Superior temporal gyrus (tissue), 1 donor: ENCODE data around the gene PLEKHN1.
"Not testable (repeated sequence)": the region's sequence is repeated elsewhere in the genome, so short reads cannot be mapped to it uniquely, and the experiment has no call there.

Experiments
- DNase-seq: peaks from one replicate; pipeline ENCODE4 v3.0.0-alpha.2; 2016; ENCODE audit errors: extremely low spot score

The PLEKHN1 gene

DNA sequence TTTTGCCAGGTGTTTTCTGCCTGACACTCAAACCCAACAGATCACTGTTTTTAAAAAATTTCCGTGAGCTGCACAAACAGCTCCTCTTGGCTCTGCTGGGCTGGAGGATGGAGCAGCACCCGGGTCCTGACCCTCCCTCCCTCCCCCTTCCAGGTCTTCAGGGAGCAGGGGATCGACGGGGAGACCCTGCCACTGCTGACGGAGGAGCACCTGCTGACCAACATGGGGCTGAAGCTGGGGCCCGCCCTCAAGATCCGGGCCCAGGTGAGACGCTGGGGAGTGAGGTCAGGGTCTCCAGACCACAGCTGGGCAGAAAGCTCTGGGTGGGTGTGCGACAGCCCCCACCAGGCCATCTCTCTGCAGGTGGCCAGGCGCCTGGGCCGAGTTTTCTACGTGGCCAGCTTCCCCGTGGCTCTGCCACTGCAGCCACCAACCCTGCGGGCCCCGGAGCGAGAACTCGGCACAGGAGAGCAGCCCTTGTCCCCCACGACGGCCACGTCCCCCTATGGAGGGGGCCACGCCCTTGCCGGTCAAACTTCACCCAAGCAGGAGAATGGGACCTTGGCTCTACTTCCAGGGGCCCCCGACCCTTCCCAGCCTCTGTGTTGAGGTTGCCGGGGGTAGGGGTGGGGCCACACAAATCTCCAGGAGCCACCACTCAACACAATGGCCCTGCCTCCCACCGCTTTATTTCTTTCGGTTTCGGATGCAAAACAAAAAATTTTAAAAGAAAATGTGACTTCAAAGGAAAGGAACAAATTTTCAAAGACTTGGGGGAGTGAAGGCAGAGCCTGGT is 22.5 kb upstream of the PLEKHN1 start:
- DNase-seq, result no peak

DNA sequence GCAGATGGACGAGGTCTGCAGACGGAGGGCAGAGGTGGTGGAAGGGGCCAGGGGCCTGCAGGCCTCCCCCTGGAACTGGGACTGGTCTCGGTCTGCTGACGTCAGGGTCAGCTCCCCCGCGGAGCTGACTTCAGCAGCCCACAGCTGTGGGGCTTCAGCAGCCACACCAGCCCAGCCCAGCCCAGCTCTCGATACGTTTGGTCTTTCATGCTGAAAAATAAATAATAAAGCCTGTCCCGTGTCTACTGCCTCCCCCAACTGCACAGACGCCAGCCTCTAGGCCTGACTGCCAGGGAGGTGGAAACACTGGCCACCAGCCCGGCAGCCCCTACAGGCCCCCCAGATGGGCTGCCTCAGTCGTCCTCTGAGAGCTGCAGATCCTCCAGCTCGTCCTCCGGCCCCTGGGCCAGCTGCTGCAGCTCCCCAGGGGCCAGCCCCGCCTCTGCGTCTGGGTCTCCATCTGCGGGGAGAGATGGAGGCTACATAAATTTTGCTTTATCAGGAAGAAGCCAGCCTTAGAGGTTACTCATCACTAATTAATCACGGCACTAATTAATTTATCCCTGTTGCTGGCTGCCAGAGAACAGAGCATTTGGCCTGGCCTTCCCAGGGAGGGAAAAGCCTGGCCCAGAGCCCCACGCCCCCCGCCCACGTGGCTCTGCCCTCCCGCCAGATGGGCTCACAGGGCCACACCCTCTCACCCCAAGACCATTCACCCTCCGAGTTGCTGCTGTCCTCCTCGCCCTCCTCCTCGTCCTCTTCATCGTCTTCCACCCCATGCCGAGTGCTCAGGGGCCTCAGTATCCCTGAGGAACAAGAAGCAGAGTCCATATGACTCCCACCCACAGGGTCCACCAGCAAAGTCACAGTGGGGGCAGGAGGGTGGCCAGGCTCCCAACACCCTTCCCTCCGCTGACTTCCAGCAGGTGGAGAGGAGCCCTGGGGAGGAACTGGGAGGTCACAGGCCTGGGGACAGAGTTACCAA is 21.6 kb upstream of the PLEKHN1 start:
- DNase-seq, result no peak

DNA sequence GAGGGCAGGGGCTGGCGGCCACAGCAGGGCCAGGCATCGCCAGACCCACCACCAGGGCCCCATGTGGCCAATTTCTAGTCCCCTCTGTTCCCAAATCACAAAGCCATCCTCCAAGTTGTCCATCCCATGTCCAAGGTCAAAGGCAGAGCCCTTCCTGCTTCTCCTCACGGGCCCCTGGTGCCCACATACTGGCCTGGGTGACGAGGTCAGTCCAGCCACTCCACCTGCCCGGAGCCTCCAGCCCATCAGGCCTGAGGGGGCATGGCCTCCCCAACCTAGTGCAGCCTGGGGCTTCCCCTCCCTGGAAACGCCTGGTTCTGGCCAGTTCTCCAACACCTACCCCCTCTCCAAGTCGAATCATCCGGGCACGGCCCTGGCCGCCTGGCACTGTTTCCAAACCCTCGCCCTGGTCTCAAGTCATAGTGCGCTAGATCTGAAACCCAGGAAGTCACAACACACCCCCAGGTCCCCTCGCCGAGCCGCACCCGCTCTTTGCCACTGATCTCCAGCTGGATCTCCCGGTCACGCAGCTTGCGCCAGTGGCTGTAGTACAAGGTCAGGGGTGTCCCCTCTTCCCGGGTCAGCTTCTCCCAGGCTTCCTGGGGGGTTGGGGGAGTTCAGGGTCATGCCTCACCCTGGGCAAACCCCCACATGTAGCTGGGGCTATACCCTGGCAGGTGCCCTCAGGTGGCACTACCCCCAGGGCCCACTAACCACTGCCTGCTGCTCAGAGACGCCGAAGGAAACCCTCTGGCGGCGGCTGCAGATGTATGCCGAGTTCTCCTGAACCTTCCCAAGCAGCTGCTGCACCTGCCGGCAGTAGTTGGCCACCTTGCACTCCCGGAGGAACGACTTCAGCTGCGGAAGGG is 20.4 kb upstream of the PLEKHN1 start:
- DNase-seq, result no peak

GRCh38 chr1:946811-947210 is 19.5 kb upstream of the PLEKHN1 start:
- not testable (repeated sequence) for DNase-seq

DNA sequence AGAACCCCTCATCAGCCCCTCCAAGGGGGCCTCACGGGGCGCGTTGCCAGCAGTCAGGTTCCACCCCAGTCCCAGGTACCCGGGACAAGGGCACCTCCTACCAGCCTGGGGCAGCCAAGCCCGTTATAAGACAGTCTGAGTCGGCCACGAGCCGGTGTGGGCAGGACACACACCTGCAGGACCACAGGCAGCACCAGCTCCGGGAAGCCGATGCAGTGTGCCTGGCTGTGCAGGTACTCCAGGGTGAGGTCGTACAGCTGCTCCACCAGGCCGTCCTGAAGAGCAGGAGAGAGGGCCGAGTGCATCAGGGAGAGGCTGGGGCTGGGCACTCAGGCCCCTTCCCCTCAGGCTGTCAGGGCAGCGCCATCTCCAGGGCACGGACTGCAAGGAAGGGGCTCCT is 18.3 kb upstream of the PLEKHN1 start:
- no peak for DNase-seq

GRCh38 chr1:950268-950667 is 16.0 kb upstream of the PLEKHN1 start:
- no peak for DNase-seq

DNA sequence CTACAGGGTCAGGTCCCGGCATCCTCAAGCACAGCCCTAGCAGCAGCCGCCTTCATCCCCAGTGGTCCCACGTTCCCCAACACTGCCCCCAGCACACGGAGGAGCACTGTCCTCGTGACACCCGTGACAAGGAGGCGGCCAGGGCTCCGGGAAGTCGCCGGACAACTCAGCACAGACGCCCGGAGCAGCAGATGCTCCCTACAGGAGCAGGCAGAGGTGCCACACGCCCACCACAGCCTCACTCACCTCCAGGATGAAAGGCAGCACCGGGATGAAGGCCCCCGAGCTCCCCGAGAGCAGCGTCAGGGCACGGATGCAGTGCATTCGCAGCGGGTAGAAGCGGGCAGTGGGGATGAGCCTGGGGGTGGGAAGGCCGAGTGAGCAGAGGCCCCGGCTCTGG is 15.4 kb upstream of the PLEKHN1 start:
- DNase-seq, result no peak

DNA sequence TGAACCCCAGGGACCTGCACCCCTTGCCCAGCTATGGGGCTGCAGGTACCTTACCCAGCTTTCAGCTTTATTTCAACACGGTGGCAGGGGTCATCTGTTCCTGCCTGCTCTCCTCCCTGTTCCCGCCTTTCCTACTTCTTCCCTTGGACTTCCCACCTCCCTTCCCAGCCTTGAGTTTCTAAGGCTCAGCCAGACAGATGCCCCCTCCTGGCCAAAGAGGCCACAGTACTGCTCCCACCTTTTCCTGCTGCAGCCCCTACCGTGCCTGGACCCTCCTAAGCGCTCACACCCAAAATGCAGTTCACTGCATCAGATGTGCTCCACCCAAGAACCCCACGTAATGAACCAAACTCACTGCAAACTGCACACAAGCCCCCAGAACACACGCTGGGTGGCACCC is 14.9 kb upstream of the PLEKHN1 start:
- DNase-seq, result no peak

- DNase-seq, result no peak
These were observed 14.1 kb upstream of the PLEKHN1 start for GRCh38 chr1:952201-952600.

DNA sequence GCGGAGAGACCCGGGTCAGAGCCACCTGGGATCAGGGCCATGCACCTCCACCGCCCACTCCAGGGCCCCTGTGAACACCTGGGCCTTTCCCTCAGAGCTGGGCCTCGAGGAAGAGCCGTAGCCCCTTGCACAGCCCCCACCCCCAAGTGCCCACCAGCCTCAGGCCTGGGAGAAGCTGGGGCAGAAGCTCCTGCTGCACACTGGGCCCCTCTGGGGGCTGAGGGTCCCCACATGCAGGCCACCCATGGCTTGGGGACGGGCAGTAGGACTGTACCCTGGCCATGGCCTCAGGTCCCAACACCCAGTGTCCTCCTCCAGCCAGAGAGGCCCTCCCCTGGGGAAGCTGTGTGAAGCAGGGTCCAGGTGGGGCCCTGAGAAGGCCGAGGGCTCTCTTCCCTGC is 13.7 kb upstream of the PLEKHN1 start:
- no peak for DNase-seq

DNA sequence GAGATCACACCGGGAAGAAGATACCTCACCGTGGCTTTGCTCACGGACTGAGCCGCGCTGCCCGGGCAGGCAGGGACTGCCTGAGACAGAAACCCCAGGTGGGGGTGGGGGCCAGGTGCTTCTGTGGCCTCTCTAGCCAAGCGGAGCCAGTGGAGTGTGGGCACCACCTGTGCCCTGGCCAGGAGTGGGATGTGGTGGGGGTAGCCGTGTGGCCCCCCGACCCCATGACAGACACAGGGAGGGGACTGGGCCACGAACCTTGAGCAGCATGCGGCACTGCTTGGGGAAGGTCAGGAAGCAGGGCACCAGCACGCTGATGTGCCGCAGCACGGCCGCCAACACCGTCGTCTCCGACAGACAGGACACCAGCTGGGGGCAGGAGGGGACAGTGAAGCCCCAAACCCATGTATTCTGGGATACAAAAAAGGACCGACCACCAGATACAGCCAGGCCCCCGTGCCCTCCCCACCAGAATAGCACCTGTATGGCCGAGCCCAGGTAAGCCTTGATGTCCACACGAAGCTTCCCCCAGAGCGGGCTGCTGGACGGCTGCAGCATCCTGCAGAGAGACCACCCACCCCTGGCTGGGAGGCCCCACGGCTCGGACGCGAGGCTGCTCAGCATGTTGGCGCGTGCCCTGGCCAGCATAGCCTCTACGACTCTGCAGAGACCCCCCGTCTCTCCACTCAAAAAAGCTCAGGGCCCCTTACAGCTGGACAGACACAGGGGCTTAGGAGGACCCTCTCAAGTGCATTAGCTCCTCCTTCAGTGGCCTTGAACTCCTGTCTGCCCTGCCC is 12.6 kb upstream of the PLEKHN1 start:
- no peak for DNase-seq

DNA sequence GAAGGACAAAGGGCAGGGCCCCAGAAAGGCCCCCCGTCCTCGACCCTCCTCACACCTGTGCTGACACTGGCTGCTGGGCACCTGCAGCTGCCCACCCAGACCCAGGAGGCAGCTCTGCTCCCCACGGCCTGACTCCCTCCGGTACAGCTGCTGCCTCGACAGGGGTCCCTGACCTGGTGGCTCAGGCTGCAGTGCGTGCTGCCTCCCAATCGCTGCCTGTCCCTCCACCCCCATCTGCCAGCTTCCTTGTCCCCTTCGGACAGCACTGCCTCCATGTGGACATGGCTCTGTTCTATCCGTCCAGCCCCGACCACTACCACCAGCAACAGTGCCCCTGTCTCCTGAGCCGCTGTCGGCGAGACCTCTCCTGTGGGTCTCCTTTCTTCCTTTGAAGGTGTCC is 11.4 kb upstream of the PLEKHN1 start:
- DNase-seq, result no peak

DNA sequence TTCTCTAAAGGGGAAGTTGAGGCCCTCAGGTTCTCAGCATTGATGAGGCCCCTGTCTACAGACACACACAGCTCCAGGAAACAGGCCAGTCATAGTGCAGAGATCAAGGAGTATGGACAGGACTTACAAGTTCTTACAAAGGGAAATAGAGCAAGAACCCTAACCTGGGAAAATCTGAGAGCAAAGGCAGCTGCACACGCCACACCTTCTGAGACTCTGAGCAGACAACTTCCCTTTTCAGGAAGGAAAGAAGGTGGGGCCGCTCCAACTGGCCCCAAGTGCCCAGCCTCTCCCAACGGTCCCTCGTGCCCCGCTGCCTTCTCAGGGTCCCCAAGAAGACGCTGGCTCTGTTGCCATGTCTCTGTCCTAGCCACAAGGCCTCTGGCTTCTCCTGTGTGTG is 10.8 kb upstream of the PLEKHN1 start:
- DNase-seq, result no peak

DNA sequence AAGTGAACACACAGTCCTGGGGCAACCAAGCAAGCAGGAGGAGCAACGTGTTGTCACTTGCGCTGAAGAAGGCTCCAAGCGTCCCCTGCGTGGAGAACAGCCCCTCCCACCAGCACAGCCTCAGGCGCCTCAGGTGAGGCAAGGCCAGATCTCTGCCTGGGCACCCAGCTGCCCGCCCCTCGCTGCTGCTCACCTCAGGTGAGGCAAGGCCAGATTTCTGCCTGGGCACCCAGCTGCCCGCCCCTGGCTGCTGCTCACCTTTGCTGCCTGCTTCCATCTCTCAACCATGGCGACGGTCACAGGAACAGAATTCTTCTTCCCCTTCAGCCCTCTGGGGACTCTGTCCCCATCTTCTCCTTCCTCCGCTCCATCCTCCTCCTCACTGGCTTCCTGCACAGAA is 9.6 kb upstream of the PLEKHN1 start:
- no peak for DNase-seq

DNA sequence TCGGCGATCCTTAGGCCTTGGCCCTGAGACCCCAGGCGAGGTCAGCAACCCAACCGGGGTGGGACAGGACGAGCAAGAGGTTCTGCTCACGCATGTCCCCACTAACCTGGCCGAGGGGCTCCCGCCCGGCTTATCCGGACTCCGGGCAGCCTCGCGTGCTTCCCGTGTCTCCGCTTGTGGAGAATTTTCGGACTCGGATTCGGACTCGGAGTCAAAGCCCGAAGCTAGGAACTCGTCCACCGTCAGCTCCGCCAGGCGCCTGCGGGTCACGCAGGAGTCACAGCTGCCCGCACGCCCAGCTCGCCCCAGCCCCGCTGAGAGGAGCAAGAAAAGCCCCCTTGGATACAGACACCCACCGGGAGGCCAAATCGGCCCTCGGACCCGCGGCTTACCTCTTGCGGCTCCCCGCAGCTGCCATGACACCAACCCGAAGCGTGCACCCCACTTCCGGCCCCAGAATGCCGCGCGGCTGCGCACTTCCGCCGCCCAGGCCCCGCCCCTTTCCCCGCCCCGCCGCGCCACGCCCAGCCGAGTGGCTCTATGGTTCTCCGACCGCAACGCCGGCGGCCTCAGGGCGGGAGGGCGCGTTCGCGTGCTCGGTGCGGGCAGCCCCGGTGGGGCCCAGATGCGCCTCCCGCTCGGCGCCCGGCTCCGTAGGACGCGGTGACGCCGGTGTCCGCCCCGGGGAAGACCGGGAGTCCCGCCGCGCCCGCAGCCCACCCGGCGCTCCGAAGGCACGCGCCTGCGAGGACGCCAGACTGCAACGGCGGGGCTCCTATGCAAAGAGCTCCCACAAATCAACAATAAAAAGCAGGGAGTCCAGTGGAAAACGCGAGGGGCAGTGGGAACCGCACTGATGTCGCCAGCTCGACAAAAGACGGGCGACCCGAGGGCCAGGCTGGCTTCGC is 7.2 kb upstream of the PLEKHN1 start, which contains the start of gene NOC2L:
NOC2L (minus strand) TSS at position 434 of the 908 bp plus-strand sequence; CDS start at position 418, 16 bp downstream.
- DNase-seq, result peak; percentile 86

DNA sequence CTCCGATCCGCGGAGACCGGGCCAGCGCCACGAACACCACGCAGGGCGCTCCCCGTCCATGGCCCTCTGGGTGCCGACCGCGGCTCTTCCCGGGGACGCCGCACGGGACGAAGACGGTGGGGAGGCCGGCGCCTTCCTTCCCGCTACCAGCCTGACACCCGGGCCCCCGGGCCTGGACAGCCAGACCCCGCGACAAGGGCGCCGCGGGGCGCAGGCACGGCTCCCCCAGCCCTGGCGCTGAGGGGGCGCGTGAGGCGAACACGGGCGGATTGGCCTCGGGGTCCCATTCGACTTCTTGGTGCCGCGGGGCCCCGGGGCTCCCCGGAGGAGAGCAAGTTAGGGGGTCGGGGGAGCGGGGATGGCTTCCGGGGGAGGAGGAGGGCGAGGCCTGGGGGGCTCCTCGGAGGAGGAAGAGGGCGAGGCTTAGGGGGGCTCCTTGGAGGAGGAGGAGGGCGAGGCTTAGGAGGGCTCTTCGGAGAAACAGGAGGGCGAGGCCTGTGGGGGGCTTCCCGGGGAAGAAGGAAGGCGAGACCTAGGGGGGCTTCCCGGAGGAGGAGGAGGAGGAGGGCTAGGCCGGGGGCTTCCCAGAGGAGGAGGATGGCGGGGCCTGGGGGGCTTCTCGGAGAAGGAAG is 6.4 kb upstream of the PLEKHN1 start:
- DNase-seq, result no peak

DNA sequence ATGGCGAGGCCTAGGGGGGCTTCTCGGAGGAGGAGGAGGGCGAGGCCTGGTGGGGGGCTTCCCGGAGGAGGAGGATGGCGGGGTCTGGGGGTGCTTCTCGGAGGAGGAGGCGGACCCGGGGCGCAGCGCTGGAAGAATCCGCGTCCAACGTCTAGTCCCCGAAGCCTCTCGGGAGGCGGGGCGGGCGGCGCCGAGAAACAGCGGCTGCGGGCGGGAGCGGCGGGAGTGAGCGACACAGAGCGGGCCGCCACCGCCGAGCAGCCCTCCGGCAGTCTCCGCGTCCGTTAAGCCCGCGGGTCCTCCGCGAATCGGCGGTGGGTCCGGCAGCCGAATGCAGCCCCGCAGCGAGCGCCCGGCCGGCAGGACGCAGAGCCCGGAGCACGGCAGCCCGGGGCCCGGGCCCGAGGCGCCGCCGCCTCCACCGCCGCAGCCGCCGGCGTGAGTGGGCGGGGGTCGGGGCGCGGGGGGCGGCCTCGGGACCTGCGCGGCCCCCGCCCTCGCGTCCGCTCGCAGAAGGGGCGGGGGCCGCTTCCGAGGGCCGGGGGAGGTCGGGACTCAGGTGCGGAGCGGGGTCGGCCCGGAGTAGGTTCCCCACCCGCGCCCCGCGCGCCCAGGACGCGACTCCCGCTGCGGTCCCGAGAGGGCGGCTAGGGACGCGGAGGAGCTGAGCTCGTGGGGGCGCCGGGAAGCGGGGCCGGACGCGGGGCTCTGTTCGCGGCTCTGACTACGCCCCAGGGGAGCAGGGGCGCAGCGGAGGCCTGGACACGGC is 5.7 kb upstream of the PLEKHN1 start, which contains the start of gene KLHL17:
KLHL17 (plus strand) TSS at position 222 of the 769 bp plus-strand sequence; CDS start at position 332, 110 bp downstream.
- peak; percentile 60 for DNase-seq

- no peak for DNase-seq
These were observed 5.1 kb upstream of the PLEKHN1 start for GRCh38 chr1:961132-961669.
